HG03066 (cell line): ENCODE measurements around the gene FAM219B.

Experiments used
- ATAC-seq: cut with Tn5 transposase; IDR thresholded peaks from one replicate; pipeline ENCODE4 v1.9.1; 2021; ENCODE audit warnings: low read depth; ENCODE audit not compliant: unreplicated experiment

The FAM219B gene

DNA sequence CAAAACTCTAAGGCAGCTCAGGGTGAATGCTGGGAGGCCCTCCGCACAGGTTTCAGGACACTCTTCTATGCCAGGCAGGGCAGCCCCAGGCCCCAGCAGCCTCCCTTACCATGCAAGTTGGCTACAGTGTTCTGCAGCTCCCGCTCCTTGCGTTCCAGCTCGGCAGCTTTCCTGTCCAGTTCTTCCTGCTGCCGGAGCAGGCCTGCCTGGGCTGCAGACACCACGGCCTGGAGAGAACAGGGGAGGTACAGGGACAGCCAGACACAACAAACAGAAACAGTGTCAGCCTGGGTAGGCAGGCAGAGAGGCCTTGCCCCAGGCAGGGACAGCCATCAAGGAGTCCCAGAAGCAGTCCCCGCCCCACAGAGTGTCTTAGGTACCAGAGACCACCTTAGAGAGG lies 54.7 kb downstream of the FAM219B start:
- no peak for ATAC-seq

DNA sequence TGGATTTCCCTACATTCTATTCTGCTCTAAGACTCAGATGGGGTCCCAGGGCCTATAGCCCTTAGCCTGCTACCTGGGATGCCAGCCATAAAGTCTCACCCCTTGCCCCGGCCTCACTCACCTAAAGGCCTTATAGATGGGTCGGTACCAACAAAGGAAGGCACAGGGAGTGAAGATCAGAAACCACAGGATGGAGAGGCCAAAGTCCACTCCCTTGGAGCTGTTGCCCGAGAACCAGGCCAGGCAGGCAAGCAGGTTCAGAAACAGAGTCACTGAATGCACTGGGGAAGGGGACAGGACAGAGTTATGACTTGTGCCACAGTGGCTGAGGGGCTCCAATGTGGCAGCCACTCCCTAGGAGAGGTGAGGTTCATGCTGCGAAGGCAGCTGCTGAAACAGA lies 56.3 kb downstream of the FAM219B start:
- ATAC-seq = no peak
